Measurements from ENCODE around the gene ANOS1. TPM values are rescaled to one million over a fixed set of nuclear protein-coding genes. Genes with fewer than 3 reads are reported as not detected.

Gene ANOS1
- total and polyA plus RNA-seq, 2 of the 13 experiments (the other 11 are each of a cell fraction or from before 2014, with no cell fraction given), result not detected

DNA sequence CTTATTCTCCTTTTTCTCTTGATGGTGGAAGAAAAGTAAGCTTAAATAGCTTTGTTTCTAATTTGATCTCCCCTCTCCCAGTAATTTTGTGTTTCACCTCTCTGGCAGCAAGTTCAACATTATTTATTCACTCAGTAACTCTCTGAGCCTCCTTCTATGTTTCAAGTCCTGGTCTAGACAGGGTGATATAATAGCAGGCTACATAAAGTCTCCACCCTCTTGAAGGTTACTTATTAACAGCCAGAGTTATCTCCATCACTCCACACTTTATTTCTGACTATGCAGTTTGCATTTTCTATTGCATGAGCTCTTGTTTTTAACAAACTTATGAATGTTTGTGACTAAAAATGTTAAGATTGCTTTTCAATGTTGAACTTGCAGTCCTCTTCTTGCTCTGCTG lies 17.8 kb upstream of the ANOS1 start:
- CTCF ChIA-PET (ENCODE audit: low intra/inter-chr PET ratio, low total read pairs), result no interaction called here
- no TSS peak for BruUV-seq (replicated peaks)
- Histone ChIP-seq H3K9me3 (ENCODE audit: low read length) (no peaks in the 10 kb centered on the region), H3K4me1 (ENCODE audit: insufficient read depth, low read length) (no peaks in the 10 kb centered on the region), H3K36me3 (replicated peaks in 1 of 2; ENCODE audit: control insufficient read depth in 1 of 2, insufficient read depth in 2 of 2, low read length in 2 of 2) (no peaks in the 10 kb centered on the region), H3K9ac (ENCODE audit: insufficient read depth, low read depth, low read length) (no peak overlapping the region), H2AFZ (ENCODE audit: low read length) (no peak overlapping the region), H3K27ac (ENCODE audit: extremely low read length, insufficient read depth, low read length) (no peak overlapping the region), H3K27me3 (ENCODE audit: control insufficient read depth in 1 of 2, insufficient read depth in 2 of 2, low read length in 2 of 2) (no peaks in the 10 kb centered on the region), H4K20me1 (ENCODE audit: insufficient read depth, low read length) (no peaks in the 10 kb centered on the region), H3K79me2 (ENCODE audit: insufficient read depth, low read length) (no peaks in the 10 kb centered on the region), H3K4me3 (replicated peaks in 1 of 3; ENCODE audit: insufficient read depth in 1 of 3, low read depth in 2 of 3, low read length in 3 of 3) (no peak overlapping the region), H3K4me2 (ENCODE audit: low read depth, low read length) (no peak overlapping the region)
- intact Hi-C loops (cut with micrococcal nuclease; ENCODE audit: unreplicated experiment), result loop anchor here (1.0 kb wide), 1 partner anchor 66 kb away; no protein-coding TSS in a partner anchor
- DNase-seq (ENCODE audit: low spot score) (no peak), ATAC-seq (no peak), FAIRE-seq (no peak)
- POLR2A ChIA-PET, result no interaction called here
- in situ Hi-C loops (cut with HindIII; ENCODE audit: extremely low pct_ligation_motif_present, low pct_unique_long_range_greater_than_20kb), result loop anchor here (10.0 kb wide), 1 partner anchor 65 kb away; no protein-coding TSS in a partner anchor
- TF ChIP-seq CBX1 (IDR thresholded peaks at IDR 0.05; ENCODE audit: low read depth), result no peak

DNA sequence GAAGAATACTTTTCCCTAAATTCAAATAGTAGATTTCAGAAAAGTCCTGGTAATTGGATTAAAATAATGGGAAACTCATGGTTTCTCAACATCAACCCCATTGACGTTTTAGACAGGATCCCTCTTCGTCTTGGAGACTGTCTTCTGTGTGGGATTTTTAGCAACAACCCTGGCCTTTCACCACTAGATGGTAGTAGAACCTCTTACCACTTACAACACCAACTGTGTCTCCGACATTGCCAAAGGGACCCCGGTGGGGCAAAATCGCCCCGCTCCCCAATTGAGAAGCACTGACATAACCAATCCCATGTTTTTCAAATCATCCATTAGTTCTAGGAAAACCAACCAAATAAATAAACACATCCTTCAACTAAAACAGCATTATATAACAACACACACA lies 16.9 kb upstream of the ANOS1 start:
- ChIA-PET POLR2A (no interaction called here), CTCF (ENCODE audit: low intra/inter-chr PET ratio, low total read pairs) (interaction anchor here (0.6 kb wide), 1 partner anchor 66 kb away, joined by 3 read pairs; no protein-coding TSS in a partner anchor)
- no peaks in the 10 kb centered on the region for H3K27me3 ChIP-seq (ENCODE audit: control insufficient read depth in 1 of 2, insufficient read depth in 2 of 2, low read length in 2 of 2)
- H3K4me2 ChIP-seq (ENCODE audit: low read depth, low read length), result no peak overlapping the region
- ATAC-seq, result peak; percentile 61
- intact Hi-C loops (cut with micrococcal nuclease; ENCODE audit: unreplicated experiment) (loop anchor here (1.0 kb wide), 1 partner anchor 66 kb away; no protein-coding TSS in a partner anchor), in situ Hi-C loops (cut with HindIII; ENCODE audit: extremely low pct_ligation_motif_present, low pct_unique_long_range_greater_than_20kb) (loop anchor here (10.0 kb wide), 1 partner anchor 66 kb away; no protein-coding TSS in a partner anchor)
- H3K4me1 ChIP-seq (ENCODE audit: insufficient read depth, low read length), result no peaks in the 10 kb centered on the region
- DNase-seq (ENCODE audit: low spot score), result no peak
- H3K79me2 ChIP-seq (ENCODE audit: insufficient read depth, low read length), result no peaks in the 10 kb centered on the region
- H3K9me3 ChIP-seq (ENCODE audit: low read length), result no peaks in the 10 kb centered on the region
- no peaks in the 10 kb centered on the region for H4K20me1 ChIP-seq (ENCODE audit: insufficient read depth, low read length)
- WGBS (ENCODE audit: low lambda C conversion rate), result 2% methylated on average over 6 of the region's 6 CpGs
- FAIRE-seq, result peak; percentile 37
- H3K9ac ChIP-seq (ENCODE audit: insufficient read depth, low read depth, low read length), result no peak overlapping the region
- no peak overlapping the region for H2AFZ ChIP-seq (ENCODE audit: low read length)
- no peak overlapping the region for H3K27ac ChIP-seq (ENCODE audit: extremely low read length, insufficient read depth, low read length)
- TF ChIP-seq, protein P1, sequence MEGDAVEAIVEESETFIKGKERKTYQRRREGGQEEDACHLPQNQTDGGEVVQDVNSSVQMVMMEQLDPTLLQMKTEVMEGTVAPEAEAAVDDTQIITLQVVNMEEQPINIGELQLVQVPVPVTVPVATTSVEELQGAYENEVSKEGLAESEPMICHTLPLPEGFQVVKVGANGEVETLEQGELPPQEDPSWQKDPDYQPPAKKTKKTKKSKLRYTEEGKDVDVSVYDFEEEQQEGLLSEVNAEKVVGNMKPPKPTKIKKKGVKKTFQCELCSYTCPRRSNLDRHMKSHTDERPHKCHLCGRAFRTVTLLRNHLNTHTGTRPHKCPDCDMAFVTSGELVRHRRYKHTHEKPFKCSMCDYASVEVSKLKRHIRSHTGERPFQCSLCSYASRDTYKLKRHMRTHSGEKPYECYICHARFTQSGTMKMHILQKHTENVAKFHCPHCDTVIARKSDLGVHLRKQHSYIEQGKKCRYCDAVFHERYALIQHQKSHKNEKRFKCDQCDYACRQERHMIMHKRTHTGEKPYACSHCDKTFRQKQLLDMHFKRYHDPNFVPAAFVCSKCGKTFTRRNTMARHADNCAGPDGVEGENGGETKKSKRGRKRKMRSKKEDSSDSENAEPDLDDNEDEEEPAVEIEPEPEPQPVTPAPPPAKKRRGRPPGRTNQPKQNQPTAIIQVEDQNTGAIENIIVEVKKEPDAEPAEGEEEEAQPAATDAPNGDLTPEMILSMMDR (CRISPR knock-in tag; IDR thresholded peaks at IDR 0.05), result peak; percentile 49
- TF ChIP-seq NFE2L2 (IDR thresholded peaks at IDR 0.05; ENCODE audit: low read length), result no peak
- no peak overlapping the region for H3K4me3 ChIP-seq (replicated peaks in 1 of 3; ENCODE audit: insufficient read depth in 1 of 3, low read depth in 2 of 3, low read length in 3 of 3)
- BruUV-seq (replicated peaks), result no TSS peak
- no peaks in the 10 kb centered on the region for H3K36me3 ChIP-seq (replicated peaks in 1 of 2; ENCODE audit: control insufficient read depth in 1 of 2, insufficient read depth in 2 of 2, low read length in 2 of 2)

Measured in HepG2 (cell line).